HepG2 (cell line): Measurements from ENCODE around the gene DACT2. TPM values are rescaled to one million over a fixed set of nuclear protein-coding genes. Genes with fewer than 3 reads are reported as not detected.

ENCODE experiments used
- ATAC-seq: fragments of 200-7000 bp; cut with Tn5 transposase; 3 replicates; pipeline ENCODE4 v1.9.1; 2020; ENCODE audit warnings: mild to moderate bottlenecking, moderate library complexity
- BruUV-seq: library from RNA; stranded (reverse); fragments of 400-500 nt; replicated peaks from 2 replicates; lab custom pipeline; 2021; lab: Mats Ljungman, UMichigan
- CTCF ChIA-PET: fragments of 300-600 bp; formaldehyde crosslinking; extraction: SDS; loops from one replicate; lab custom pipeline; 2021; ENCODE audit warnings: low total read pairs, inconsistent platforms, low intra/inter-chr PET ratio; lab: Yijun Ruan, JAX
- POLR2A ChIA-PET: fragments of 350-600 bp; sonication (Branson Sonifier 250); formaldehyde crosslinking; loops from one replicate; lab custom pipeline; 2020; ENCODE audit warnings: antibody characterized with exemption, inconsistent platforms; lab: Yijun Ruan, JAX
- DNase-seq: peaks from one replicate; pipeline ENCODE4 v3.0.0-alpha.2; 2015; ENCODE audit warnings: low spot score
- FAIRE-seq: peaks from 3 replicates; lab custom pipeline; 2011; peaks lifted over from hg19 to GRCh38; lab: Jason Lieb, UNC
- H2AFZ ChIP-seq: one replicate; pipeline ENCODE4 v1.6.1; 2011; ENCODE audit warnings: low read length, inconsistent platforms
- H3K27ac ChIP-seq: fragments of 300-600 bp; 3 replicates; pipeline ENCODE4 v1.8.0; 2011; ENCODE audit warnings: mixed run types, mild to moderate bottlenecking, mixed read lengths, low read length, inconsistent platforms; ENCODE audit not compliant: insufficient read depth; ENCODE audit errors: extremely low read length
- H3K27me3 ChIP-seq, 2 experiments: fragments of 200-600 bp in 1 of 2; 2 replicates in 1 of 2; 3 replicates in 1 of 2; pipeline versions ENCODE4 v1.6.0 to v1.8.0; 2011; ENCODE audit warnings: low read length in 2 of 2, mild to moderate bottlenecking in 2 of 2, moderate library complexity in 2 of 2, inconsistent platforms in 1 of 2; ENCODE audit not compliant: insufficient read depth in 2 of 2, control insufficient read depth in 1 of 2
- H3K36me3 ChIP-seq, 2 experiments: fragments of 200-600 bp in 1 of 2; replicated peaks in 1 of 2; 2 replicates in 1 of 2; 3 replicates in 1 of 2; pipeline versions ENCODE4 v1.5.1 to v1.8.0; 2011; ENCODE audit warnings: low read length in 2 of 2, inconsistent platforms in 1 of 2; ENCODE audit not compliant: insufficient read depth in 2 of 2, control insufficient read depth in 1 of 2
- H3K4me1 ChIP-seq: 2 replicates; pipeline ENCODE4 v1.5.1; 2012; ENCODE audit warnings: low read length, inconsistent platforms; ENCODE audit not compliant: insufficient read depth
- H3K4me2 ChIP-seq: 2 replicates; pipeline ENCODE4 v1.6.0; 2011; ENCODE audit warnings: low read depth, low read length, inconsistent platforms
- H3K4me3 ChIP-seq, 3 experiments: fragments of 200-600 bp in 1 of 3; sonication (generic), shearing (Covaris generic) in 1 of 3; replicated peaks in 1 of 3; 2 replicates each; pipeline ENCODE4 v1.5.1; 2011 to 2016; ENCODE audit warnings: low read length in 3 of 3, inconsistent platforms in 2 of 3, low read depth in 2 of 3, mild to moderate bottlenecking in 2 of 3, control low read depth in 1 of 3, mixed read lengths in 1 of 3; ENCODE audit not compliant: insufficient read depth in 1 of 3
- H3K79me2 ChIP-seq: one replicate; pipeline ENCODE4 v1.6.1; 2011; ENCODE audit warnings: low read length, inconsistent platforms; ENCODE audit not compliant: insufficient read depth
- H3K9ac ChIP-seq: 2 replicates; pipeline ENCODE4 v1.6.0; 2011; ENCODE audit warnings: mild to moderate bottlenecking, low read depth, low read length, inconsistent platforms; ENCODE audit not compliant: insufficient read depth
- H3K9me3 ChIP-seq: 2 replicates; pipeline ENCODE4 v1.5.1; 2012; ENCODE audit warnings: mild to moderate bottlenecking, low read length
- H4K20me1 ChIP-seq: 2 replicates; pipeline ENCODE4 v1.6.0; 2011; ENCODE audit warnings: inconsistent platforms, mild to moderate bottlenecking, low read length, moderate library complexity; ENCODE audit not compliant: insufficient read depth
- GTF2F1 ChIP-seq: fragments of 150-350 bp; IDR thresholded peaks from 2 replicates; pipeline ENCODE4 v1.6.1; 2014; ENCODE audit warnings: low read length
- MLXIP ChIP-seq: sonication (generic); formaldehyde crosslinking; IDR thresholded peaks from 2 replicates; pipeline ENCODE4 v1.9.0; 2021; ENCODE audit warnings: missing genetic modification reagents, borderline replicate concordance
- MNT ChIP-seq: fragments of 450-650 bp; IDR thresholded peaks from 2 replicates; pipeline ENCODE4 v1.6.1; 2016
- ZNF296 ChIP-seq: sonication (generic); formaldehyde crosslinking; conservative IDR thresholded peaks from 2 replicates; pipeline ENCODE4 v1.5.0; 2020; ENCODE audit warnings: mild to moderate bottlenecking, missing genetic modification reagents
- ZNF577 ChIP-seq: sonication (generic); formaldehyde crosslinking; IDR thresholded peaks from 2 replicates; pipeline ENCODE4 v1.4.0; 2020; ENCODE audit warnings: mild to moderate bottlenecking, low read depth, missing genetic modification reagents, borderline replicate concordance
- WGBS: methylation state at CpG from one replicate; pipeline ENCODE4 v1.1.6; 2017; ENCODE audit warnings: low lambda C conversion rate; 5-methylcytosine and 5-hydroxymethylcytosine counted together
- in situ Hi-C: cut with HindIII; loops from 2 replicates; pipeline ENCODE4 v1.10.0; 2017; ENCODE audit warnings: low pct_unique_long_range_greater_than_20kb; ENCODE audit not compliant: extremely low pct_ligation_motif_present
- intact Hi-C: fragments of 100-400 bp; cut with micrococcal nuclease; formaldehyde crosslinking; loops from one replicate; pipeline ENCODE4 v1.10.0; 2022; ENCODE audit not compliant: unreplicated experiment
- polyA plus RNA-seq, 8 experiments: library from polyadenylated mRNA; depleted of rRNA in 3 of 8; stranded (reverse) in 7 of 8; unstranded in 1 of 8; fragments of >200 nt; fragmentation: Illumina TruSeq in 4 of 8; extraction: Trizol in 4 of 8; gene quantifications; 2 replicates each; pipeline versions ENCODE4 v1.2.1 to v1.2.3, GENCODE V29; 2011 to 2016; ENCODE audit warnings: low read depth in 4 of 8, missing spikeins in 1 of 8, mixed read lengths in 1 of 8; ENCODE audit not compliant: insufficient read depth in 1 of 8
- total RNA-seq, 5 experiments: library from RNA; depleted of rRNA; stranded (reverse); fragments of >200 nt; fragmentation: Illumina TruSeq; extraction: Trizol; gene quantifications; 2 replicates each; pipeline ENCODE4 v1.2.3, GENCODE V29; 2016; ENCODE audit warnings: low read depth in 1 of 5

The DACT2 gene
- total and polyA plus RNA-seq, 2 of the 13 experiments (the other 11 are each of a cell fraction or from before 2014, with no cell fraction given), result 0.15 TPM; not detected in 1

- intact Hi-C loops (no loop called here), in situ Hi-C loops (no loop called here)
- no peaks in the 10 kb centered on the region for H3K79me2 ChIP-seq
- DNase-seq (no peak), ATAC-seq (no peak), FAIRE-seq (no peak)
- CTCF ChIA-PET, result no interaction called here
- no peak overlapping the region for H3K4me3 ChIP-seq
- no peak overlapping the region for H3K9ac ChIP-seq
- no peak overlapping the region for H3K27ac ChIP-seq
- H4K20me1 ChIP-seq, result no peaks in the 10 kb centered on the region
- H3K27me3 ChIP-seq, result peaks cover 0 to 17% of the 10 kb centered on the region in 2 experiments; a peak in 3 of 5 replicates
- peaks cover 21% of the 10 kb centered on the region for H3K4me1 ChIP-seq
- H3K36me3 ChIP-seq, result no peaks in the 10 kb centered on the region
- H2AFZ ChIP-seq, result no peak overlapping the region
- WGBS, result 70% methylated on average over 22 of the region's 24 CpGs
- H3K4me2 ChIP-seq, result no peak overlapping the region
- BruUV-seq, result no TSS peak
- TF ChIP-seq GTF2F1 (no peak), MNT (peak; percentile 25; the same call in 1 of the 2 replicates)
- TF ChIP-seq, all 625 proteins: peak for 1
- POLR2A ChIA-PET, result no interaction called here
- no peaks in the 10 kb centered on the region for H3K9me3 ChIP-seq
These were observed 23.9 kb upstream of the DACT2 start for GRCh38 chr6:168343239-168344150.

- ATAC-seq, result no peak
- in situ Hi-C loops (no loop called here), intact Hi-C loops (no loop called here)
- no TSS peak for BruUV-seq
- peaks cover 30% of the 10 kb centered on the region for H3K4me1 ChIP-seq
- TF ChIP-seq MLXIP (CRISPR knock-in tag), result no peak
- TF ChIP-seq ZNF577, result no peak
- TF ChIP-seq ZNF296, result no peak
- H4K20me1 ChIP-seq, result no peaks in the 10 kb centered on the region
- no peak for DNase-seq
- no peak for FAIRE-seq
- POLR2A ChIA-PET, result no interaction called here
- 62% methylated on average over 17 of the region's 17 CpGs for WGBS
- no peaks in the 10 kb centered on the region for H3K36me3 ChIP-seq
- H3K27me3 ChIP-seq, result peaks cover 0 to 16% of the 10 kb centered on the region in 2 experiments; a peak in 3 of 5 replicates
- CTCF ChIA-PET, result no interaction called here
- H3K79me2 ChIP-seq, result no peaks in the 10 kb centered on the region
- H3K9me3 ChIP-seq, result no peaks in the 10 kb centered on the region
- H3K27ac ChIP-seq, result no peak overlapping the region
- H3K4me3 ChIP-seq, result no peak overlapping the region
- H3K9ac ChIP-seq, result no peak overlapping the region
- no peak overlapping the region for H2AFZ ChIP-seq
- no peak overlapping the region for H3K4me2 ChIP-seq
These were observed 23.1 kb upstream of the DACT2 start for GRCh38 chr6:168342636-168343035.
